ENCODE results near the gene CCDC184.

The CCDC184 gene

DNA sequence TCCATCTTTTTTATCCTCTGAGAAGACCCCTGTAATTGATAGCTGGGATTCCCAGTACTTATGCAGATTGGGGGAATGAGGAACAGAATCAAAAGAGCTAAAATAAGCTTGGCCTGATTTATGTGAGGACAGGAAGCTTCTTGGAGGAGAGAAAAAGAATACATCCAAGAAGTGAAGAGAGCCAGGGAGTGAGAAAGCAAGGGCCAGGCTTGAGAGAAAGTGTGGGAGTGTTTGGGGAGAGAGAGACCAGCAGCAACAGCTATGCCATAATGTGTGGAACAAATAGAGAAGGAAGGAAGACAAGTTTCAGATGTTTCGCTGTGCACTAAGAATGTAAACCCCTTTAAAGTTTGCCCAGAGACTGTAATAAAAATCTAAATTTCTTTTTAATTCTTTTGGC, 4.0 kb upstream of the CCDC184 start:
- no peak for DNase-seq (ENCODE audit: low read depth in 3 of 3)

DNA sequence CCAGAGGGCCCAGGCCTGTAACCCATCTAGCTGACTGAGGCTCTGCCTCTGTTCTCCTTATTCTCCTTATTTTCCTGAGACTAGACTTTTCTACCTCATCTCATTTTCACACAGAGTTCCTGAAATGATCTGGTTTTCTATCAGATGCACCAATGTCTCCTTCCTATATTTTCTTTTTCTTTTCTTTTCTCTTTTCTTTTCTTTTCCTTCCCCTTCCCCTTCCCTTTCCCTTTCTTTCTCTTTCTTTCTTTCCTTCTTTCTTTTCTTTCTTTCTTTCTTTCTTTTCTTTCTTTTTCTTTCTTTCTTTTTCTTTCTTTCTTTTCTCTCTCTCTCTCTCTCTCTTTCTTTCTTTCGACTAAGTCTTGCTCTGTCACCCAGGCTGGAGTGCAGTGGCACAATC, 3.0 kb upstream of the CCDC184 start:
- no peak for DNase-seq (ENCODE audit: low read depth in 3 of 3)

DNA sequence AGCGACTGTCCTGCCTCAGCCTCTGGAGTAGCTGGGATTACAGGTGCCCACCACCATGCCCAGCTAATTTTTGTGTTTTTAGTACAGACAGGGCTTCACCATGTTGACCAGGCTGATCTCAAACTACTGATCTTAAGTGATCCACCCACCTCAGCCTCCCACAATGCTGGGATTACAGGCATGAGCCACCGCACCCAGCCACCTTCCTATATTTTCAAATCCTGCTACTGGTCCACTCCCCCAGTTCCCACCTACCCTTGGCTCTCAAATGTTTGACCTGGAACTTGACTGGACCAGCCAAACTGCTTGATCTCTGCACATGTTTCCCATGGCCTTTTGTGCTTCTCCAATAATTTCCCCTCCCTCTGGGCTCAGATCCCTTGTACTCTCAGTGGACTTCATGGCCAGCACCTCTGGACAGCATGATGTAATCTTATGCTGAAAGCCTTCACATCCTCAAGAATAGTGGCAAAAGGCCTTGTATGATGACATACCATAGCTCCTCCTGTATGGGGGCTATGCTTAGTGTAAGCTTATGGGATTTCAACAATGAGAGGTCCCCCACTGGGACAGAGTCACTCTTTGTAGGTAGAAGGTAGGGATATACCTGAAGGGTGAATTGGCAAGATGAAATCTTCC, 2.5 kb upstream of the CCDC184 start:
- no peak for DNase-seq (ENCODE audit: low read depth in 3 of 3)

DNA sequence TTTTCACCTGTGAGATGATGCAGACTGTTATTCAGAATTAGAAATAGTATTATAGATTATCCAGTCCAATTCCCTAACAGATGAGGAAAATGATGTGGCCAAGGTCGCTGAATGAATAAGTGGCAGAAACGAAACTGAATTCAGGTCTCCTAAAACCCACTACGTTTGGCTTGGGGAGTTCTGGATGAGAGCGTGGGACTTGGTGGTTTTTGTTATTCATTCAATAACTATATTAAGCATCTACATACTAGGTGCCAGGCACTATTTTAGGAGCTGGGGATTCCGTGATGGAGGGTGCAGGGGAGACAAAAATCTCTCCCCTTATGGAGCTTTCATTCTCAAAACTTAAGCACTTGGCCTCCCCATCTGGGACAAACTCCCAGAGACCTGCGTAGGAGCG, 813 bp upstream of the CCDC184 start:
- no peak for DNase-seq (ENCODE audit: low read depth in 3 of 3)

DNA sequence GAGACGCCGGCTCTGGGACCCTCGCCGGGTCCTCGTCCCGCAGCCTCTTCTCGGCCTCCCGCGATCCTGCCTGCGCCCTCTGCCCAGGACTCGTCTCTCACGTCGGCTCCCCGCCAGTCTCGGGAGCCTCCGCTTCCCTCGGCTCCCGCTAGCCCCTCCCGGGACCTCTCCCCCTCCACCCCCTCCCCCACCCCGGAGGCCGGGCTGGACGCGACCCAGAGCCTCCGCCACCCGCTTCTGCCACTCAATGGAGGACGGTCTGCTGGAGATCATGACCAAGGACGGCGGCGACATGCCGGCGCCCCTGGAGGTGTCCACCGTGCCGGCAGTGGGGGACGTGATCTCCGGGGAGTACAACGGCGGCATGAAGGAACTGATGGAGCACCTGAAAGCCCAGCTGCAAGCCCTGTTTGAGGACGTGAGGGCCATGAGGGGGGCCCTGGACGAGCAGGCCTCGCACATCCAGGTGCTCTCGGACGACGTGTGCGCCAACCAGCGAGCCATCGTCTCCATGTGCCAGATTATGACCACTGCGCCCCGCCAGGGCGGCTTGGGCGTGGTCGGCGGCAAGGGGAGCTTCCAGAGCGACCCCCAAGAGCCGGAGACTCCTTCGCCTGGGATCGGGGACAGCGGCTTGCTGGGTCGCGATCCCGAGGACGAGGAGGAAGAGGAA, 568 bp downstream of the CCDC184 start:
- DNase-seq (ENCODE audit: low read depth in 3 of 3) = no peak

GRCh38 chr12:48184549-48184922, 1.1 kb downstream of the CCDC184 start:
- no peak for DNase-seq (ENCODE audit: low read depth in 3 of 3)

DNA sequence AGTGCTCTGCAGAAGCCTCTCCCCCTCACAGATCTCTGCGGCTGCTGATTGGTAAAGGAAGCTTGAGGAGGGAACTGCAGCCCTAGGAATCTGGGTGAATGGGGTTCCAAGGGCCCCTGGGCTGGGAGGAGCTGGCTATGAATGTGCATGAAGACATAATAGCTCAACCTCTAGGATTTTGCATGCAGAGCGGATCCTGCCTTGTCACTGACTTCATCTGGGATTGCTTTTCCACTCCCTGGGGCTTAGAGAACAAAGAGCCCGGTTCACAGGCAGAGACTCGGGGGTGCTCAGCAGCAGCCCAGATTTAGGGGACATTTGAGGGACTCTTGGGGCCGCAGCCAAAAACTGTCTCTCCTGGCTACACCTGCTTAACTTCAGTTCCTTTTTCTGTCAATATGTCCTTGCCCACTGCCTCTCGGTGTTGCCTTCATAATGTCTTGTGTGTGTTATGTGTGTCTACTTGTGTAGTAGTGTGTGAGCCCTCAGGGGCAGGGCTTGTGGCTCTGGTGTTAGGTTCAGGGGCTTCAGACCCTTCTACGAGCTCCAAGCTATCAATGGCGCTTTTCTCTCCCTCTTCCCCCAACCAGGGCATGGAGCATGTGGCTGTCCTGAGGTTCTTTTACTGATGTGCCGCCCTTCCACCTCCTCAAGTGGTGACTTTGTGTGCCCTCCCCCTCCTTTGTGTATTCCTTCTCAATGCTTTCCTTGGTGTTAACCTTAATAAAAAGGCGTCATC, 1.9 kb downstream of the CCDC184 start:
- DNase-seq (ENCODE audit: low read depth in 3 of 3) = no peak

DNA sequence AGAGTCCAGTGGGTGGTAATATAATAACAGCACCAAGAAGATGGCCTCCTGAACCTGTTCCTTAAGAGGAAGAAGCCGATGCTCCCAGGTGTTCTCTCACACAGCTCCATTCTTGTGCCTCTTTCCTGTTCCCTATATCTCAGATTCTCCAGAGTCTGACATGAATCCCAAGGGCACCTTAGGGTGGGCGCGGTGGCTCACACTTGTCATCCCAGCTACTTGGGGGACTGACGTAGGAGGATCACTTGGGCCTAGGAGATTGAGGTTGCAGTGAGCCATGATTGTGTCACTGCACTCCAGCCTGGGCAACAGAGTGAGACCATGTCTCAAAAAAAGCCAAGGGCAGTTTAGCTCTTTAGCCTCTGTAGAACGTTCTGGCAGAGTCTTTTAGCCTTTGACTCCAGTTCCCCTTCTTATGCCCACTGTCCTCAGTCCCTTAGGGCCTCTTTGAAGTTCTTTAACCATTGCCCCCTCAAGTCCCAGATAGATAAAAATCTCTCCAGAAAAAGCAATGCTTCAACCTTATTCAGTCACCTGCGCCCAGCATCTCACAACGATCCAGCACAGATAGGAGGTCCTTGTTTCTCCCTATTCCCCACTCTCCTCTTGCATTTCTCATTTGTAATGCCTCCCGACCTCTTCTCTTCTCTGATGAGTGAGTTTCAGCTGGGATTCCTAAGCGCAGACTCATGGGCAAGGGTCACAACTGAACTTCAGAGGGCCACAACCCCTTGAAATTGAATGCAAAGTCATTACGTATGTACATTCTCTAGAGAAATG, 4.7 kb downstream of the CCDC184 start:
- no peak for DNase-seq (ENCODE audit: low read depth in 3 of 3)

- DNase-seq (ENCODE audit: low read depth in 3 of 3) = peak; percentile 40 to 49 (median 43)
Observed at GRCh38 chr12:48189331-48190125, 6.1 kb downstream of the CCDC184 start.

- DNase-seq (ENCODE audit: low read depth in 3 of 3) = no peak
Observed at GRCh38 chr12:48191096-48191495, 7.7 kb downstream of the CCDC184 start.

DNA sequence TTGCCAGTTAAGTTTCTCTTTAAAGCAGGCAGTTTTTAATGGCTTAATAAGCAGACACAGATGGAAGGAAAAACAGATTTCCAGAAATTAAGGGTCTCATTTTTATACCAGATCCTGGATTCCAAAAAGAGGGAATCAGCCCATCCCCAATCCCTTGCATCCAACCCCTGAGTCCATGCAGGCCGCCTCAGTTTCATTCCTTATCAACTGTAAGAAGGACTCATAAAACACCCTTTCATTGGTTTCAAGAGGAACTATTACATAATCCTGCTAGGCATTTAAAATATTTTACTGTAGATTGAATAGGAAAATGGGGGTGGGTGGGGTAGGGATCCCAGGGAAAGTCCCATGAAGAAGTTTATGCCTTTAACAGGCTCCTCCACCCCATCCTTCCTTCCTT, 9.4 kb downstream of the CCDC184 start:
- DNase-seq (ENCODE audit: low read depth in 3 of 3) = no peak

DNA sequence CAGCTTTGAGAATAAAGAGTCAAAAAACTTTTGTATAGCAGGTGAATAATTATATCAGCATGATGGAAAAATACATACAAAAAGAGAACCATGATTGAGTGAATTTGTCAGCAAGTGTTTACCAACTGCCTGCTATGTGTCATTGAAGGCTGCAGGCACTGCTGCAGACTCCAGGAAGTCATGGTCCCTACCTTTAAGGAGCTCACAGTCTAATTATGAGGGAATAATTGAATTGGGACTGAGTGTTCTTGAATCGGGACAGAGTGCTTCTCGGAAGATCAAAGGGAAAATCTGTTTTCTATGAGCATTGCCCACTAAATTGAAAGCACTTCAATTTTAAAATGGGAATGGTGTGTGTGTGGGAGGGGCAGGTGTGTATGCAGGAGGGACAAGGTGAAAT, 10.2 kb downstream of the CCDC184 start:
- DNase-seq (ENCODE audit: low read depth in 3 of 3) = no peak

GRCh38 chr12:48194799-48195201, 11.4 kb downstream of the CCDC184 start:
- DNase-seq (ENCODE audit: low read depth in 3 of 3) = no peak

DNA sequence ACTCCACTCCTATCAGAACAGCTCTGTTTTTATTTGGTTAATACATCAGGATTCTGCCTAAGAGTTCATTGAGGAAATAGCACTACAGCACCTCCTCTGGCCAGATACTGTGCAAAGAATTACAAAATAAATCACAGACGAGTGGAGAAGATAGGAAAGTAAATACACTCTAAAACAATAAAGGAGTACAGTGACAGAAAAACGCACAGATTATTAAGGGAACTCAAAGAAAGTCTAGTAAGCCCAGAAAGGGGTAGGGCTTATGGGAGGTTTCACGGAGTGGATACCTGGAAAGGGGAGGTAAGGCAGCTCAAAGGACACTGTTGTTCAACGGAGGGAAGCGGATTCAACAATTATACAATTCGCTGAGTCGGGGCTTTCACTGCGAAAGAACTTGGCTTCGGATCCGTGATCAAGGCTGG, 14.1 kb downstream of the CCDC184 start:
- DNase-seq (ENCODE audit: low read depth in 3 of 3) = no peak

DNA sequence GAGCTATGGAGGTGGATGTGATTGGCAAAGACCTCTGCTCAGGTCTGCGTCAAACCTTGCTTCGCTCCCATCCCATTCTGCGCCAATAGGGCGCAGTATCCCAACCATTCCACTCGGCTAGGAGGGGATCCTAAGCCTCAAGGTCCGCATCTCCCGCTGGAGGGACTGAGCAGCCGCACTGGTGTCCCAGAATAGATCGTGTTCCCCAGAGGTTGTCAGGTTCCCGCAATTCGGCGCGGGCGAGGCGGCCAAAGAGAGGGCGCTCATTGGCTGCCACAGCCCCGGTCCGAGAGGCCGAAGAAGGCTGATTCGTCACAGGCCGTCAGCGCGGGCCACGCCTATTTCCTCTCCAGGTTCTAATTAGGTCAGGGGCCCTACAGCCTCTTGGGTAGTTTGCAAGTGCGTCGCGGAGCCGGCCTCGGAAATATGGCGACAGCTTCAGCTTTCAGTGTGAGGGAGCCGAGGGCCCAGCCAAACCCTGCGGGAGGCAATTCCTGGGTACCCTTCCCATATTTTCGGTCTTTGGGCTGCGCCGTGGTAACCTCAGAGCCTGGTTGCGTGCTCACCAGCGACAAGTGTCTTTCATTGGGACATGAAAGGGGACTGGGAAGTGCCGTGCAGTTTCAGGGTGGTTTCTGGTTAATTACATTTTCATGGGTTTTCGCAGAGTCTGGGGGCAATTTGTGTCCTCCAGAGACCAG, 14.7 kb downstream of the CCDC184 start:
- peak; percentile 78 to 79 (median 78) for DNase-seq (ENCODE audit: low read depth in 3 of 3)

DNA sequence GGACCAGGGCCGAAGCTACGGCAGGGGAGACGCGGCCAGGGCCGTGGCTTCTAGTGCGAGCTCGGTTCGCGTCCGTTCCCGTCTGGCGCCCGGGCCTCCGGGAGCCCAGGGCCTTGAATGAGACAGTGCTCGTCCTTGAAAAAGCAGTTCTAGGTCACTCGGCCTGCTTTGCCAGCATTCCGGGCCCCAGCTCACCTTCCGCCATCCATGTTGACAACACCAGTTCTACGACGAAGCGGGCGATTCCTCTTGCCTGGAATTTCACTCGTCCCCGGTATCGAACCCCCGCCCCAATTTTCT, 15.2 kb downstream of the CCDC184 start:
- peak in 1 of 3 experiments; percentile 23 for DNase-seq (ENCODE audit: low read depth in 3 of 3)

DNA sequence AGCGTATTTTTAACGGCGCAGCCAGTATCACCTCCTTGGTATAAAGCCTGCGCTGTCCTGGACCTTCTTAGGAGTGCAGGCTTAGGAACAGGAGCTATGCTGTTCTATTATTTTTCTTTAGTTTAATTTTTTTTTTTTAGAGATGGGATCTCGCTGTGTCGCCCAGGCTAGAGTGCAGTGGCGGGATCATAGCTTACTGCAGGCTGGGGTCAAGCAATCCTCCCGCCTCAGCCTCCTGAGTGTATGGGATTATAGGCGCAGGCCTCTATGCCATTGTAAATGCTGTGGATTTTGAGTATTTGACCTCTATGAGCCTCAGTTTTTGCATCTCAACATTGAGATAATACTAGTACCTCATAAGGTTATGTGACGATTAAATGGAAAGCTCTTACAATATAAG, 15.5 kb downstream of the CCDC184 start:
- no peak for DNase-seq (ENCODE audit: low read depth in 3 of 3)

DNA sequence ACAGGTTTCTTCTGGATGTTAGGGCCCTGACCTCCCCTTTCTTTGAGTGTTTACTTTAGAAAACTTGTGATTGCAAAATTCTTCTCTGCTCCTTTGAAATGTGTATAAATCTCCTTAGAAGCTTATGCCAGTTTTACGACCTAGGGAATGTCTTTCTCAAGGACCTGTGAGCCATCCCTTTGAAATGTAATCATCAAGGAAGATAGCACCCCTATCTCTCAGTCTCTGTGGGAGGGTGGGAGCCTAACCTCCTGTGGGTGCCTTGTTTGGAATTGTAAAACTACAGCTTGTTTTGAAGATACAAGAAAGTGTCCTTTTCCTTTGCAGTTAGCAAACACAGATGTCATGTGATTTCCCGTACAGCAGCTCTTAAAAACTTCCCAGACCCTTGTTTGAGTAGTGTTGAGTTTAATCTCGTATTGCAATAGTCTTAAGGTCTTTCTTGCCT, 16.4 kb downstream of the CCDC184 start:
- no peak for DNase-seq (ENCODE audit: low read depth in 3 of 3)

GRCh38 chr12:48201091-48201490, 17.6 kb downstream of the CCDC184 start:
- DNase-seq (ENCODE audit: low read depth in 3 of 3) = no peak

GRCh38 chr12:48201516-48201915, 18.1 kb downstream of the CCDC184 start:
- DNase-seq (ENCODE audit: low read depth in 3 of 3) = no peak

DNA sequence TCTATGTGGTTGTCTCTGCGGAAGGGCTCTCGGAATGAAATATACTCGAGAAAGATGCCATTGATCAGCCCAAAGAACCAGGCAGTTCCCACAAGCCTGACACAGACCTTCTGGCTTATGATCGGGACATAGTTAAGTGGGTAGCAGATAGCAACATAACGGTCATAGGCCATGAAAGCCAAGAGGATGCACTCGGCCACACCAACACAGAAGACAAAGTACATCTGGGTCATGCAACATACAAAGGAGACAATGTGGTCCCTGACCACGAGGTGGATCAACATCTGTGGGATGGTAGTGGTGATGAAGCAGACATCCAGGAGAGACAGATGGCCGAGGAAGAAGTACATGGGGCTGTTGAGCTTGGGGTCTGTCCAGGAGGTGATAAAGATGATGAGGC, 19.3 kb downstream of the CCDC184 start:
- no peak for DNase-seq (ENCODE audit: low read depth in 3 of 3)

All from stimulated activated CD4-positive, alpha-beta T cell treated with anti-CD3 and anti-CD28 coated beads, TNF-alpha, amount 100 ng/mL, for 4 hours (primary cell).